LNCaP clone FGC (cell line): ENCODE data around the gene TNS1.

Source experiments
- DNase-seq: peaks from one replicate; pipeline ENCODE4 v3.0.0-alpha.2; 2011; ENCODE audit warnings: low read depth
- H3K4me3 ChIP-seq: 2 replicates; pipeline ENCODE4 v1.5.1; 2011; ENCODE audit warnings: mild to moderate bottlenecking, low read depth, low read length, control low read depth
- CTCF ChIP-seq: IDR thresholded peaks from 2 replicates; pipeline ENCODE4 v1.5.1; 2012; ENCODE audit warnings: mild to moderate bottlenecking; ENCODE audit not compliant: control insufficient read depth, insufficient read depth; ENCODE audit errors: extremely low read depth

TNS1 gene

GRCh38 chr2:217795706-217796465 lies 206.9 kb downstream of the TNS1 start:
- TF ChIP-seq CTCF = no peak
- H3K4me3 ChIP-seq = no peak overlapping the region
- DNase-seq = no peak

DNA sequence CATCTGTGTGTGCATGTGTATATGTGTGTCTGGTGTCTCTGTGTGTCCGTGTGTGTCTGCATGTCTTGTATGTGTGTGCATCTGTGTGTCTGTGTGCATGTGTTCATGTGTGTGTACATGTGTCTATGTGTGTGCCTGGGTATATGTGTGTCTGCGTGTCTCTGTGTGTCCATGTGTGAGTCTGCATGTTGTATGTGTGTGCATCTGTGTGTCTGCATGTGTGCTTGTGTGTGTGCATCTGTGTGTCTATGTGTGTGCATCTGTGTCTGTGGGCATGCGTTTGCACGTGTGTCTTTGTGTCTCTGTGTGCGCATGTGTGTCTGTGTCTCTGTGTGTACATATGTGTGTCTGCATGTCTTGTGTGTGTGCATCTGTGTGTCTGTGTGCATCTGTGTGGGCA lies 207.7 kb downstream of the TNS1 start:
- H3K4me3 ChIP-seq = no peak overlapping the region
- DNase-seq = no peak
- no peak for TF ChIP-seq CTCF

GRCh38 chr2:217794133-217794986 lies 208.4 kb downstream of the TNS1 start:
- no peak for TF ChIP-seq CTCF
- no peak overlapping the region for H3K4me3 ChIP-seq
- no peak for DNase-seq

- DNase-seq = no peak
- no peak overlapping the region for H3K4me3 ChIP-seq
- no peak for TF ChIP-seq CTCF
Measured at GRCh38 chr2:217793566-217794132, 209.1 kb downstream of the TNS1 start.

DNA sequence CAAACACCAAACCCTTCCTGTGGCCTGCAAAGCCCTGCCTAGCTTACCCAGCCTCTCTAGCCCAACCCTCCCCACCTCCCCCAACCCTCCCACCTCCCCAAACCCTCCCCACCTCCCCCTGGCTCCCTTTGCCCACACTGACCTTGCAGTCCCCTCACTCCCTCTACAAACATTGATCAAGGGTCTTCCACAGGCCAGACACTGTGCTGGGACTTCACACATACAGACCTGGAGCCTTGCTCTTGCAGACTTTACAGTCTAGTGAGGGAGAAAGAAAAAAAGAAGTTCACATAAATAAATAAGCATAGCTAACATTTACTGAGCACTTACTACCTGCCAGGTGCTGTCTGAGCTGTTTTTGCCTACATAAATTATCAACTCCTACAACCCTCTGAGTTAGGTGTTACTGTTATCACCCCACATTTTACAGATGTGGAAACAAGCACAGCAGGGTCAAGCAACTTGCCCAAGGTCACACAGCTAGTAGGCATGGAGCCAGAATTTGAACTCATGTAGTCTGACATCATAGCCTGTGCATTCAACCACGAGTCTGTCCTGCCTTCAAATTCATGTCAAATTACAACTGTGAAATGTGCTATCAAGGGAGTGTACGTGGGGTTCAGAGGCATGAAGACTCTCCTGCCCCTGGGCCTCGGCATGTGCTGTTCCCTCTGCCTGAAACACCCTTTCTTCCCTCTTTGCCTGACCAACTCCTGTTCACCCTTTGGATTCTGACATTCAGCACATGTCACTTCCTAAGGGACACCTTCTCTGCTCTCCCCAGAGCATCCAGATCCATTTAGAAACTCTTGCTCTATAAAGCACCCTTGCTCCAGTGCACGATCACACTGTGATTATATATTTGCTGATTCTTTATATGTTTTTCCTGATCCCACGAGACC lies 209.9 kb downstream of the TNS1 start:
- no peak for TF ChIP-seq CTCF
- no peak overlapping the region for H3K4me3 ChIP-seq
- DNase-seq = no peak

GRCh38 chr2:217791551-217791950 lies 211.2 kb downstream of the TNS1 start:
- no peak for DNase-seq
- no peak overlapping the region for H3K4me3 ChIP-seq
- TF ChIP-seq CTCF = no peak
